Myocyte (in vitro differentiated cells): ENCODE measurements around the gene CHD6. TPM values are rescaled to one million over a fixed set of nuclear protein-coding genes. Genes with fewer than 3 reads are reported as not detected.
A peak's percentile ranks its signal among the peaks of the same experiment; 100 is the strongest.

Source experiments
- DNase-seq: peaks from one replicate; pipeline ENCODE4 v3.0.0-alpha.2; 2012; ENCODE audit warnings: low read depth
- polyA plus RNA-seq: library from polyadenylated mRNA; unstranded; fragments of >200 nt; gene quantifications from one replicate; pipeline ENCODE4 v1.2.1, GENCODE V29; 2012; ENCODE audit warnings: missing spikeins
- total RNA-seq: library from RNA; depleted of rRNA; stranded (reverse); fragments of >200 nt; gene quantifications from 2 replicates; pipeline ENCODE4 v1.2.3, GENCODE V29; 2014

Gene CHD6, protein sequence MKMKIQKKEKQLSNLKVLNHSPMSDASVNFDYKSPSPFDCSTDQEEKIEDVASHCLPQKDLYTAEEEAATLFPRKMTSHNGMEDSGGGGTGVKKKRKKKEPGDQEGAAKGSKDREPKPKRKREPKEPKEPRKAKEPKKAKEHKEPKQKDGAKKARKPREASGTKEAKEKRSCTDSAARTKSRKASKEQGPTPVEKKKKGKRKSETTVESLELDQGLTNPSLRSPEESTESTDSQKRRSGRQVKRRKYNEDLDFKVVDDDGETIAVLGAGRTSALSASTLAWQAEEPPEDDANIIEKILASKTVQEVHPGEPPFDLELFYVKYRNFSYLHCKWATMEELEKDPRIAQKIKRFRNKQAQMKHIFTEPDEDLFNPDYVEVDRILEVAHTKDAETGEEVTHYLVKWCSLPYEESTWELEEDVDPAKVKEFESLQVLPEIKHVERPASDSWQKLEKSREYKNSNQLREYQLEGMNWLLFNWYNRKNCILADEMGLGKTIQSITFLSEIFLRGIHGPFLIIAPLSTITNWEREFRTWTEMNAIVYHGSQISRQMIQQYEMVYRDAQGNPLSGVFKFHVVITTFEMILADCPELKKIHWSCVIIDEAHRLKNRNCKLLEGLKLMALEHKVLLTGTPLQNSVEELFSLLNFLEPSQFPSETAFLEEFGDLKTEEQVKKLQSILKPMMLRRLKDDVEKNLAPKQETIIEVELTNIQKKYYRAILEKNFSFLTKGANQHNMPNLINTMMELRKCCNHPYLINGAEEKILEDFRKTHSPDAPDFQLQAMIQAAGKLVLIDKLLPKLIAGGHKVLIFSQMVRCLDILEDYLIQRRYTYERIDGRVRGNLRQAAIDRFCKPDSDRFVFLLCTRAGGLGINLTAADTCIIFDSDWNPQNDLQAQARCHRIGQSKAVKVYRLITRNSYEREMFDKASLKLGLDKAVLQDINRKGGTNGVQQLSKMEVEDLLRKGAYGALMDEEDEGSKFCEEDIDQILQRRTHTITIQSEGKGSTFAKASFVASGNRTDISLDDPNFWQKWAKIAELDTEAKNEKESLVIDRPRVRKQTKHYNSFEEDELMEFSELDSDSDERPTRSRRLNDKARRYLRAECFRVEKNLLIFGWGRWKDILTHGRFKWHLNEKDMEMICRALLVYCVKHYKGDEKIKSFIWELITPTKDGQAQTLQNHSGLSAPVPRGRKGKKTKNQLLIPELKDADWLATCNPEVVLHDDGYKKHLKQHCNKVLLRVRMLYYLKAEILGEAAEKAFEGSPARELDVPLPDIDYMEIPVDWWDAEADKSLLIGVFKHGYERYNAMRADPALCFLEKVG (N-terminal part only)
- total RNA-seq = 18.2 and 21.5 TPM in 2 replicates
- polyA plus RNA-seq = 8.2 TPM

DNA sequence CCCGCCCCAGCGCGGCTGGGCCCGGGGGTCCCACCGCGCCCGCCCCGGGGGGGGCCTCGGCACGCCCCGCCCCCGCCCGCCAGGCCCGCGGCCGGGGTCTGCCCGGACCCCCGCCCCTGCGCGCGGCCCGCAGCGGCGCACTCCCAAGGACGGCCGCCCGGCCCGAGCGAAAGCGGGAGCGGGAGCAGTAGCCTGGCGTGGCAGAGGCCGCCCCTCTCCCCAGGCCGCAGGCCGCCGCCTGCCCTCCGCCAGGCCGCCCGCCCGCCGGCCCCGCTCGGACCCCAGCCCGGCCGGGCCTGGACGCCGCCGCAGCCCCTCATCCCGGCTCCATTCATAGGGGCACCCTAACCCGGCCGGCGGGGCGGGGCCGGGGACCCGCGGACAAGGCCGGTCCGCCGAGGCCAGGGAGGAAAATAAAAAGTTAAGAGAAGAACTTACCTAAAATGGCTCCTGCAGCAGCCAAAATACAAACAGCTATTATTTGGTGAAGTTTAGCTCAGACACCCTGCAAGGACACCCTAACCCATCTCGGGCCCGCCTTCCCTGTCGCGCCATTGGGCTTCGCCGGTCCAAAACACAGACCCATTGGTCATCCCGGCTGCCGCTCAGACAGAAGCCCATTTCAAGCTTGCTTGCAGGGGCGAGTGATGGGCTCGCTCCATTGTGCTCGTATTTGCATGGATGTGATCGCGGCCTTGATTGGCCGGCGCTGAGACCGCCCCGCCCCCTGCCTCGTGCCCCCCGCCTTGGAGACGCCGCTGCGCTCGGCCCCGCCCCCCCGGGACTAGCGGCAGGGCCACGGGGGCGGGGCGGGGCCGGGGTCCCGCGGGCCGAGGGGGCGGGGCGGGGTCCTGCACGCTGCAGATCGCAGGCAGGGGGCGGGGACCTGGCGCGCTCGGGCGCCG lies at the start of gene CHD6:
TSS of gene CHD6 (minus strand) at position 476 of the 905 bp plus-strand sequence. CDS start 67,040 bp downstream, outside the sequence.
- peak; percentile 100 for DNase-seq

DNA sequence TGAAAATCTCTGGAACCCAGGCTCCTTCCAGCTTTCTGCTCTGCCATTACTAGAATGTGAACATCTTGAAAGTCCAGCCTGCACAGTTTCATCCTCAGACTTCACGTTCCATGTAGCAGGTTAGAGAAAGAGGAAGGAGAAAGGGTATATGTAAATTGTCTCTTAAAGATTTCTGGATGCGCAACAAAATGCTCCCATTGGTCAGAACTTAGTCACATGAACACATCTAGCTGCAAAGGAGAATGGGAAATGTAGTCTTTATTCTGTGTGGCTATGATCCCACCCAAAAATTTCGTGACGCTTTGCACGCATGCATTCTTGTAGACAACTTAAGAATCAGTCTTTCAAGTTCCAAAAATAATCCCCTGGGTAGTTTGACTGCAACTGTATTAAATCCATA lies 46.4 kb upstream of the CHD6 start:
- no peak for DNase-seq

DNA sequence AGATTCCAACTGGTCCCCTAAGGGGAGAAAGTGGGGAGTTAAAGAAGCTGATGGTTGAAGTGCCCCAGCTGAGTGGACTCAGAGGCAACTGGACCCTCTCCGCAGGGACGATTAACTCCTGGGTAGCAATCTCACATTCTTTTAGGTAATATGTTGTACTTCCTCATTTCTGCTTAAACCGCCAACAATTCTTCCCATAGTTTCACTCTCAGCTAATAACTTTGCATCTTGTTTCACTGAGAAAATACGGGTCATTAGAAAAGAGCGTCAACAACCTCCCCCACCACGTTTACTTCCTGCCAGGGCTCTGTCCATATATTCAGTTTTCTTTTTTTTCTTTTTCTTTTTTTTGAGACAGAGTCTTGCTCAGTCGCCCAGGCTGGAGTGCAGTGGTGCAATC lies 39.5 kb upstream of the CHD6 start:
- no peak for DNase-seq

DNA sequence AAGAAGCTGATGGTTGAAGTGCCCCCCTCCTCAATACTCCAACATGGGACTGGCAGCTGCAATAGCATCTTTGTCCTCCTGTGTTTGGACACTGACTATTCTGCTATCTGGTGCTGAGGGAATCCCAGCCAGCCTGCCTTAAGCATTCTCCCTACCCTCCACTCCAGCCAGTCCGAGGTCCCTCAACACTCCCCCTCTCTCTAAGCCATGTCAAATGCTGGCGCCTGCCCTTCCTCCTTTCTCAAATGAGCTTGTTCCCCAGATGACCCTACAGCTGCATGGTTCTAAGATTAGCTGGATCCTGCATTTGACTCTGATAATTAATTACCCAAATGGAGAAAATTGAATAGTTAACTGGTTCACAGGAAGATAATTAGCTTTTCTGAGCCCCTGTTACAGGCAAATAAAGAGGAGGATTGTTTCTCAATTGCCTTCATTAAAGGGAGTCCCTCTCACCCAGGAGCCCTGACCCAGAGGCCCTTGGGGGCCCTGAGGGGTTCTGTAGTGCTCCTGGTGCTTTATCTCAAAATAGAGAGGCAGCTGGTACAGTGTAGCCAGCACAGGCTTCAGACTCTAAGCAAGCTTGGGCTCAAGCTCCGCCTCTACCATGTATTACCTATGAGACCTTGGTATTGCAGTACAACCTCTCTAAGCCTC lies 37.9 kb upstream of the CHD6 start:
- no peak for DNase-seq

DNA sequence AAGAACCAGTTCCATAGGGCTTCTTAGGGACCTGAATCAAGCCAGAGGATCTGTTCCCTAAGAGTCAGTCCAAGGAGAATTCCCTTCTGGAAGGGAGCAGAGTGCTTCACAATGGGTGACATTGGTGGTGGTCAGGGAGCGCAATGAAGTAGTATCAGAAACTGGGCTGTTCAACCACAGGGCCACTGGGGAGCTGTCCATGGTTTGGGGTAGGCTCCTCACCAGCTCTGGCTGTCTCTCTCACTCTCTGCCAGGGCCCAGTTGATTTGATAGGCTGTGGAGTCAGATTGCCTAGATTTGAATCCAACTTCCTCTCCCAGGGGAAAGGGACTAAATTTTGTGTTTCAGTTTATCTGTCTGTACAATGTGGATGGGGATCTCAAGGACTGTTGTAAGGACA lies 36.7 kb upstream of the CHD6 start:
- peak; percentile 56 for DNase-seq

DNA sequence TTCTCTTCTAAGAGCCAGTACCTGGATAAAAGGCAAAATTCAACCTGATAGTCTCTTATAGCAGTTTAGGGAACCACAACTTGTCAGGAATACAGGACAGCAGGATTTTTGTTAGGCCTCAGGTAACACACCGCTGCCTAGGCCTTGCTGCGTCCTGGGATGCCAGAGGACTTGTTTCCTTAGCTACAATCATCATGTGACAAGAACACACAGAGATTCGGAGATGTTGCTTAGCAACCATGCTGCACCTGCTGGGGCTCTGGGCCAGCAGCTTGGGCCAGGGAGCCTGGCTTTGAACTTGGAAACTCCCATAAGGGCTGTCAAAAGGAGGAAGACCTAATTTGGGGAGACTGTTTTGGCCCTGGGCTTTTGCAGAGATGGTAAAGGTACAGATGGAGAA lies 36.1 kb upstream of the CHD6 start:
- DNase-seq = no peak

DNA sequence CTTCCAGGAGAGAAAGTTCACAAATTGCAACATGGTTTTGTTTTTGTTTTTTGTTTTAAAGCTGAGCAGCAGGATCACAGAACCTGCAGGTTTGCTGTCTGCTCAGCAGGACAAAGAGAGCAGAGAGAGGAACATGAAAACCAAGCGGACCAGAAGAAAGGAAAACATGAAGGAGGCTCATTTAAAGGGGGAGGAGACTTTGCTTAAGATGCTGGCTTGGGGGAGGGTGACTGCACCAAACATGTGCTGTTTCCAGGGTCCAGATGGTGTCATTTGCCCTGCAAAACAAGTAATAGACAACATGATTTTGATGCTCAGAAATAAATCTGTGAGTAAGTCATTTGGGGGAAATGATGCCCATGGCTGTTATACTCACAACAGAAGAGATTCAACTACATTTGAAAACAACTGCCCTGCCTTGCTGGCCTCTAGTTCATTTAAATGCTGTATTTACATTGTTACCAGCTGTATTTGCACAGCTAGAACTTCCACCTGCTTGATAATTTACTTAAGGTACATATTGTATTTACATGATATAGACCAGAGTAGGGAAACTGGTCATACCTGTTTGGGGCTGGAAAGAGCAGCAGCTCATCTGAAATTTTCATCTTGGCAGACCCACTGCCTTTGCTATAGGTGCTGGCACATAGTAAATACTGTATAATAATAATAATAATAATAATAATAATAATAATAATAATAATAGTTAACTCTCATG lies 32.2 kb upstream of the CHD6 start:
- DNase-seq = no peak

DNA sequence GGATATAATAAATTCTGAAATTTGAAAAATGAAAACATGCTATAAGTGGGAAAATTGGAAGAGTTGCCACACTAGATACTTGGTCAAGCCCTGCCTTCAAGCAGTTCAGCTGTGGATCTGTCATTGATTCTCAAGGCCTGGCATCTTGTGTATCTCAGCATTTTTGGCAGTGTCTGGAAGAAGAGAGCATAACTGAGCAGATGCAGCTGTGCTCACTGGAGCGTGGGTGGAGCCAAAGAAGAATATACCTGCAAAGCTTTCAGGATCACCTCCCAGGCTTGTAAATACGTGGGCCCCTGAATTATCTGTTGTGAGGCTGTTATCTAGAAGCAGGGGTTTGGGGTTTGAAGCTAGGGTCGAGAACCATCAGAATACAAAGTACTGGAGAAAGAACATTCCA lies 31.3 kb upstream of the CHD6 start:
- DNase-seq = no peak

DNA sequence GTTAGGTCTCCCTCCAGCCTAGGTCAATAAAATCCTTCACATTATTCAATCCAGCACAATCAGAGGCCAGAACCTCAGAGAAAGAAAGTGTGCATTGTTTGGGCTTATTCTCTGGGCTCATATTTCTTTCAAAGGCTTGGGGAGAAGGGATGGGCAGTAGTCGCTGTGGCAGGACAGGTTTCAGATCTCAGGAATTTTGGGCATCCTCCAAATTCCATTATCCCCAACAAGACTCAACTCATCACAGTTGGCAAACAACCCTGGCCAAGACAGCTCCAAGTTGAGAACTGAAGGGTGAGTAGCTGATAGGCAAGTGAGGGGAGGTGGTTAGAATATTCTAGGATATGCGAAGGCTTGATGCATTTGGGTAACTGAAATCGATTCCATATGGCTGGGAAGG lies 27.2 kb upstream of the CHD6 start:
- no peak for DNase-seq

DNA sequence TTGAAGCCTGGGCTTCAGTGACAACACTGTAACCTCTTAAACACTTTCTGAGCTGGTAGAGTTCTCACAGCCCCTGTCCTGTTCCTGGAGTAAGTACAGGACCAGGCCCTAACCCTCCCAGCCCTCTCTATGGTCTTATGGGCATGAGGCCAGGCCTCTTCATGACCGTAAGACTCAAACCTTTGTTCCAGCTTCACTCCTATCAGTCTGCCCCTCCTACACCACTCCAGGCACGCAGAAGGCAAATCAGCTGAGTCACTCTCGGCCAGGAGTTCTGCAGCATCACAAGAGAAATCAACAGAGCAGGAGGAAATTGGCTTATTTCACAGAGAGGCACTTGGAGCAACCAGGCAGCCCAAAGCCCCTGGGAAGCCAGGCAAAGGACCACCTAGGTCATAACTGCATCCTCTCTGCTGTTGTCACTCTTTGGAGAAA lies 25.3 kb upstream of the CHD6 start:
- DNase-seq = peak; percentile 22

DNA sequence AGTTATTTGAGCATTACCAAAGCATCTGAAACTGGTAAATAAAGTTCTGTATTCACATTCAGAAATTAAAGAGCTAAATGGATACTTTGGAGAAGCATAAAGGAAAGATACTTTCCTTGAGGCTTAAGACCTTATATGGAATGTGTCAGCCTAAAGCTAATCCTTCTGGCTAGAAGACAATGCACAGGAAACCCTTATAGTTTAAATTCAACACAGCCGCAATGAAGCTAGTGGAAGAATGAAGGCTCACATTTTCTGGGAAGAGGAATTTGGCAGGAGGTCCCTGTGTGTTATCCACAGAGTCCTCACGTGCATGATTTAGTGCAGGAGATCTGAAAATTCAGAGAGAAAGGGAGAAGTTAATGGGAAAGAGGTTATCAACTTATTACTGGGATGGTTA lies 21.5 kb upstream of the CHD6 start:
- no peak for DNase-seq

DNA sequence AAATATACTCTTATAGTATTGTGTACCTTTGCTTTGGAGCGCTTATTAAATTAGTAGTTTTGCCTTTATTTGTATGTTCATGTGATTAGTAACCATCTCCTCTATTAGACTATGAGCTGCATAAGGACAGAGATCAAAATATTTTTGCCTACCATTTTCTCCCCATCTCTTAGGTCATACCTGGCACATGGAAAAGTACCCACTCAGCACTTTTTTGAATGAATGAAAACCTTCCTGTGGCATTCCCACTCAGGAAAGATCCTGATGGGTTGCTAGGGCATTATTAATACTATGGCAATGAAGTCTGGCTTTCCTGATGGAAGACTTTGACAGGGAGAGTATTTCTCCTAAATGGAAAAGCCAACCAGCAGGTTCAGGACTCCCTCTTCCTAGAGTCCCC lies 20.3 kb upstream of the CHD6 start:
- no peak for DNase-seq

DNA sequence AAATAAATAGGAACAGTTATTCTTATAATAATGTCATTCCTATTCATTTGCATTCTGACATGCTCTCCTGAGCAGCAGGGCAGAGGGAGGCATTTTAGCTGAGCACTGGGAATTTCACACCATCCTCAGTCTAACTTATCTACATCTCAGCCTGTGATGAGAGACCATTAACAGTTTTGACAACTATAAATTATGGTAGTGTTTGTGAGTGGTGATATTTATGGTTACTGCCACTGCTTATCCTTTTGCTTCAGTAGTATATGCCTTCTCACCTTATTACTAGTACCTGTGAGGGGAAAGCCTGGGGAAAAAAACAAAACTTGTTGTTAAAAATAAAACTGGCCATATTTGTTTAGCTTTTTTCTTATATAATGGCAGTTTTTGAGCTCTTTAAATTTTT lies 17.0 kb upstream of the CHD6 start:
- no peak for DNase-seq

DNA sequence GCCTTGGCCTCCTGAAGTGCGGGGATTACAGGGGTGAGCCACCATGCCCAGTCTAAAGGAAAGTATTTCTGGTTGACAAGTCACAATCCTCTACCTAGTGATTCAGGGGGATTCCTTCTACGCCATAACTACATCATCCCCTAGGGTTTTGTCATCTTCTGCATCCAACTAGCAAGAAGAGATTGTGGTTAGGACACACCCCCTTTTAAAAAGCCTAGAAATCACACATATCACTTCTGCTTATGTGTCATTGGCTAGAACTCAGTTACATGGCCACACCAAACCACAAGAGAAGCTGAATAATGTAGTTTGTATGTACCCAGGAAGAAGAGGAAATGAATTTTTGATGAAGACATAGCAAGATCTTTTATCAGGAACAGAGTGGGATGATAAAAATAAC lies 14.7 kb upstream of the CHD6 start:
- DNase-seq = no peak

DNA sequence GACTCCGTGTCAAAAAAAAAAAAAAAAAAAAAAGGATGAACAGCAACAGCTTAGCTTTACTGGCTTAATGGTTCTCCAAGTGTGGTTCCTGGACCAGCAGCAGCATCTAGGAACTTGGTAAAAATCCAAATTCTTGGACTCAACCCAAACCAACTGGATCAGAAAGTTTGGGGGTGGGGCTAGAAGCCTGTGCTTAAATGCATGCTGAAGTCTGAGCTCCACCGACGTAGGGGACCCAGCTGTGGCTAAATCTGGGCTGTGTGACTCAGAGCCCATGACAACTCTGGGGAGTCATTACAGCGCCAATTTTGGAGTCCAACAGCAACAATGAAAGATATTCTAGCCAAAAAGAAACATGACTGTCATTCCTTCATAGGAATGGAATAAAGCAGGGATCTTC lies 13.6 kb upstream of the CHD6 start:
- DNase-seq = peak; percentile 97

DNA sequence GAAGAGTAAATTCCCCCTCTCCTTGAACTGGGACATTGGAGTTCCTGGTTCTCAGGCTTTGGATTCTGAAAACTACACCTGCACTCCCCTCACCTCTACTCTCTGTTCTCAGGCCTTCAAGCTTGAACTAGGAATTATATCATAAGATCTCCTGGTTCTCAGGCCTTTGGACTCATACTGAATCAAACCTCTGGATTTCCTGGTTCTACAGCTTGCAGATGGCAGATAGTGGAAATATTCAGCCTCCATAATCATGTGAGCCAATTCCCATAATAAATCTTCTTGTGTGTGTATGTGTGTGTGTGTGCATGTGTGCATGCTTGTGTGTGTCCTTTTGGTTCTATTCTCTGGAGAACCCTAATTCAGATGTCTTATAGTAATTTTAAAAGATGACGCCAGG lies 12.7 kb upstream of the CHD6 start:
- no peak for DNase-seq

DNA sequence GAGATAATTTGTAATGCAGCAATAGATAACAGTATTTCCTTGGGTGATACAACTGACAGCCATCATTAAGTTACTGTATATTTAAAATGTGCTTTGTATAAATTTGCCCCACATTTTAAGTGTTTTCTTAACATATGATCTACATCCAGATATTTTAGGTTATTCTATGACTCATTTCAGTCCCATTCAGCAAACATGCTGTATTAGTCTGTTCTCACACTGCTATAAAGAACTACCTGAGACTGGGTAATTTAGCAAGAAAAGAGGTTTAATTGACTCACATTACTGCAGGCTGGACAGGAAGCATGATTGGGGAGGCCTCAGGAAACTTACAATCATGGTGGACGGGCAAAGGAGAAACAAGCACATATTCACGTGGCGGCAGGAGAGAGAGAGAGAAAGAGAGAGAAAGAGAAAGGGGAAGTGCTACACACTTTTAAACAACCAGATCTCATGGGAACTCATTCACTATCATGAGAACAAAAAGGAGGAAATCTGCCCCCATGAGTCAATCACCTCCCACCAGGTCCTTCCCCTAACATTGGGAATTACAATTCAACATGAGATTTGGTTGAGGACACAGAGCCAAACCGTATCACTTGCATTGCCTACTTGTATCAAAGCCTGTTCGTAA lies 9.6 kb upstream of the CHD6 start:
- DNase-seq = no peak

DNA sequence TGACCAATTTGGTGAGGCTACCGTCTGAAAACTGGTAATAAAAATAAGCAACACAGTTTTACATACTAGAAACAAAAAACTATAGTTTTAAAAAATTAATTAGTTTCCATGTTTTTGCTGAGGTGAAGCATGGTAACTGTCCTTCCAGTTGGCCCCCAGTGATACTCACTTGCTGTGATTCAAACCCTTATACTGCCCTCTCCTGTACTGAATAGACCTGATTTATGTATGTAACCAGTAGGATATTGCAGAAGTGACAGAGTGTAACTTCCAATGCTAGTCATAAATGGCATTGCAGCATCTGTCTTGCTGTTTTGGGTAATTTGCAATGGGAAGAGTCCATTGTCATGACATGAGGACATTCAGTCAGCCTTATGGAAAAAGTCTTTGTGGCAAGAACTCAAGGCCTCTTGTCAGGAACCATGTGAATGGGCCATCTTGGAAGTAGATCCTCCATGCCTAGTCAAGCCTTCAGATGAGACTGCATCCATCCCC lies 8.9 kb upstream of the CHD6 start:
- no peak for DNase-seq
